Anterior cingulate cortex (tissue), 58 donors: Measurements from ENCODE around the gene DNLZ.
A peak's percentile ranks its signal among the peaks of the same experiment; 100 is the strongest.

Experiments used
- DNase-seq, 58 donors: peaks; one replicate each; lab custom pipeline; 2025; lab: John Stamatoyannopoulos, UW

DNLZ gene

DNA sequence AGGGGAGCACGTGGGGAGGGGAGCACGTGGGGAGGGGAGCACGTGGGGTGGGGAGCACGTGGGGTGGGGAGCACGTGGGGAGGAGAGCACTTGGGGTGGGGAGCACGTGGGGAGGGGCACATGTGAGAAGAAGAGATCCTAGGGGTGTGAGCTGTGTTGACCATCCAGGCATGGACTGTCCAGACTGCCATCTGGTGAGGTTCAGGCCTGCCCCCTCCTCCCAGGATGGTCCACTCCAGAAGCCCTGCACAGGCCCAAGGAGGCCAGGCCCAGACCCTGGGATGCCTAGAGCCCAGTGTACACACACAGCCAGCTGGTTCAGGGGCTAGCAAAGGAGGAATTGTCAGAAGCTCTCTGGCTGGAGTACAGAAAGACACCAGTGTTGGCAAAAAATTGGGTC lies 34.1 kb upstream of the DNLZ start:
- no peak for DNase-seq

DNA sequence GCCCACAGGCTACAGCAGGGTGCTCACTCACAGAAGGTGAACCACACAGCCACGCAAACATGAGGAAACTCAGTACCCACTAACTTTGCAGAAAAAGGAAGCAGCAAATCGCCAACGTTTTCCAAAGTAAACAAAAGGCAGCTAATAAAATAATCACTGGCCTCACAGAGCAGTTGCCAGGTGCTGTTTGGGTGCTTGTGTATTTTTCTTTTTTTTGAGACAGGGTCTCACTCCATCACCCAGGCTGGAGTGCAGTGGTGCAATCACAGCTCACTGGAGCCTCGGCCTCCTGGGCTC lies 32.6 kb upstream of the DNLZ start:
- no peak for DNase-seq

DNA sequence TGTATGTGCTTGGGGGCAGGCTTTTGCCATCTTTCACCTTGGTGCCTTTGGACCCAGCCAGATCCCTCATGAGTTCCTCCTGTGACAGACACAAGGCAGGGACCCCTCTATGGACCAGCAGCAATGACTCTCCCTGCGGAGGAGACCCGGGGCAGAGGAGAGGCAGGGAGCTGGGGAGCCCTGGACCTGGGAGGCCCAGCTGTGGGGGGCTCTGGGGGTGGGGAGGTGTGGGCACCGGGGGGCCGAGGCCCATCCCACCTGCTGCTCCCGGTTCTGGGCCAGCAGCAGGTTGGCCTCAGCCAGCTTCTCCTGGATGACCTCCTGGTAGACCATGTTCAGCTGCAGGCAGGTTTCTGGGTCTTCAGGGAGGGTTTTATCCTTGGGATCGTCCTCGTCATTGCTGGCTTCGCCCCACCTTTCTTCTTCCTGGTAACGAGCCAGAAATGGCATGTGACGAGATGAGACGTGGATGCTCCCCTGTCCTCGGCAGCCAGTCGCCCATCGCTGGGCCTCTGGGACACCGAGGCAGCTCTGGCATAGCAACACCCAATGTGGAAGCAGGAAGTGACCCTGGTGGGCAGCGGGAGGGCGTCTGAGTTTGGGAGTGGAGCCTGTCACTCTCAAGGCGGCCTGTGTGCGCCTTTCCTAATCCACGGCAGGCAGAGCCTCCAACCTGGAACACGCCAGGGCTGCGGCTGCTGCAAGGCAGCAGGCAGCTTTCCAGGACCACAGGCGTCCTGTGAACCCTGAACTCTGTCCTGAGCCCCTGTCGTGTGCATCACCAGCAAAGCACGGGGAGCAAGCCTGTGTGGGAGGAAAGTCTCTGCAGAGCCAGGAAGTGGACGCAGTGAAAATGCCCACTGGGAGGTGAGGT lies 32.0 kb upstream of the DNLZ start:
- DNase-seq: no peak

DNA sequence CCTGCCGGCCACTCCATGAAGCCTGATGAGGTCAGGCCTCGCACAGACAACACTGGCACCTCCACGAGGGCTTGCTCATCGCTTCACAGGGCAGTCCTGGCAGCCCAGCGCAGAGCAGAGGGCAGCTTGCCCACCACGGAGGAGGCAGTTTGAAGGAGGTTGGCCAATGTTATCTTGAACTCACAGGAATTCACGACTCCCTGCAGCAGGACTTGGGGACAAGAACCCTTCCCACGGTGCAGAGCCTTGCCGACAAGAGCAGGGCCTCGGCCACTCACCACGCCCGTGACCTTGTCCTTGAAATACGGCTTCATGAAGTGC lies 31.4 kb upstream of the DNLZ start:
- no peak for DNase-seq

DNA sequence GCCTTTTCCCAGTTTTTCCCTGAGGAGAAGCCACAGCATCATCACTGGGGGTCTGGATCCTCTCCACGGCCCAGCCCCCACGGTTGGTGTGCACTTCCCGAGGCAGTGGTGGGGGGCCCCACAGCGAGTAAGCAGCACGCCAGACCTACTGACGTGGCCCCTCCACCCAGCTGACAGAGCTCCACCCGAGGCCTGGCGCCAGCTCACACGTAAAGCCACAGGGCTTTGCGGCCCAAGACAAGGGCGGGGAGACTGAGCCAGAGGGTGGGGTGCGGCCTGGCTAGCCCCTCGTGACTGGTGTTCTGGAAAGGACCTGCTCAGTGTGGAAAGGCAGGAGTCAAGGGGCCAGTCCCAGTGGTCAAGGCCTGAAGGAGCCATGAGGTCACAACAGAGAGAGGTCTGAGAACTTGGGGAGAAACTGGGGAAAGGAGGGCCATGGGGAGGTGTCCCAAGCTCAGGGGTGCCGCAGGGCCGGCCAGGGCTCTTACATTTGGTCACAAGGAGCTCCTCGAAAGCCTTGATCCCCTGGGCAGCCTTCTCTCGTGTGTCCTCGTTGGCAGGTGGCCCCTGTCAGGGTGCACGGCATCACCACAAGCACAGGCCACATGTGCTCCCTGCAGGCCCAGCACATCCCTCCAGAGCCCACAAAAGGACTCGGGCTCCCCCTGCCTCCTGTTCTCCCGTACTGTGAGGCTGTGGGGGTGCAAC lies 30.9 kb upstream of the DNLZ start:
- DNase-seq: no peak

DNA sequence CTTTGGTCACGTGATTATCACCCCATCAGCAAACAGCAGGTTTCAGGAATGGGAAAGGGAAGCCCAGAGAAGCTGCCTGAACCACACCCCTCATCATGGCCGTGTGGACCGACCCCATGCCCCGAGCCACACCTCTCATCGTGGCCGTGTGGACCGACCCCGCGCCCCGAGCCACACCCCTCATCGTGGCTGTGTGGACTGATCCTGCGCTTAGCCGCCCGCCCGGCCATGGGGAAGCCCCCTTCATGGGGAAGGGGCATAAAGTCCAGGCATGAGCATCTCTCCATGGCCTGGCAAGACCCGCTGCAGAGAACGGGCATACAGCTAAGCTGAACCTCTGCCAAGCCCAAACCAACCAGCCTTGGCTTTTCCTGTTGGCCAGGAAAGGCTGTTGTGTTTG lies 30.0 kb upstream of the DNLZ start:
- no peak for DNase-seq

DNA sequence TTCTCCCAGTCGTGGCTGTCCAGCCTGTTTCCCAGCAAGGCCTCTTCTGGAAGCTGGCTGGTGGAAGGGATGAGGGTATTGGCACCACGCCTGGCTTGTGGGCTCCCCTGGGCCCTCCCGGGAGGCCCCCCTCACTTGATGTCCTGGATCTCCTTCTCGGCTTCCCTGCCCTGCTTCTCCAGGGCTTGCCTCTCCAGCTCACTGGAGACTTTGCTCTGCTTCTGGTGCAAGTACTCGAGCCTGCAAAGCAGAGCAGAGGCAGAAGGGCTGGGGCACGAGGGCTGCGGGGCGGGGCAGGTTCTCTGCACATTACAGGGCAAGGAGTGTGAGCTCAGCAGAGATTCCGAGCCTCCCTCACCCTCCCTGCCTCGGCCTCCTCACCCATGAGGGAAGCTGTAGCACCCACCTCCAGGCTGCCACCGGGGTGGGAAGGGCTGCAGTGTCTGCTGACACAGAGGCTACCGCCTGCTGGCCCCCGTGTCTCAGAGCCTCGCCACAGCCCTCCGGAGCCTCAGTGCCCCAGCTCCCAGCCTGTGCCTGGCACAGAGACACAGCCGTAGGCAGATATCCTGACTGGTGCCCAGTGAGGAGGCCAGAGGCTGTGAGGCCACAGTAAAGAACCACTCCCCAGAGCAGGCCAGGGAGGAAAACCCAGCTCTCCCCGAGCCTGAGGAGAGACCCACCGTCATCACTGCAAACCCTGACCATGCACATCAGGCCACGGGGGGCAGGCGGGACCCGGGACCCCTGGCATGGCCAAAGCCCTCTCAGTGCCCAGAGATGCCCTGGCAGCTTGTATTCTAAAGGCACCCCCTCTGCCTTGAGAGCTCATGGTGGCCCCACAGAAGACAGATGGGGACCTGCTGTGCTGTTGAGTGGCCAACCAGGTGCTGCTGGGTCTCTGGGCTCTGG lies 29.2 kb upstream of the DNLZ start:
- peak in 1 of 58 donors; percentile 22 for DNase-seq

DNA sequence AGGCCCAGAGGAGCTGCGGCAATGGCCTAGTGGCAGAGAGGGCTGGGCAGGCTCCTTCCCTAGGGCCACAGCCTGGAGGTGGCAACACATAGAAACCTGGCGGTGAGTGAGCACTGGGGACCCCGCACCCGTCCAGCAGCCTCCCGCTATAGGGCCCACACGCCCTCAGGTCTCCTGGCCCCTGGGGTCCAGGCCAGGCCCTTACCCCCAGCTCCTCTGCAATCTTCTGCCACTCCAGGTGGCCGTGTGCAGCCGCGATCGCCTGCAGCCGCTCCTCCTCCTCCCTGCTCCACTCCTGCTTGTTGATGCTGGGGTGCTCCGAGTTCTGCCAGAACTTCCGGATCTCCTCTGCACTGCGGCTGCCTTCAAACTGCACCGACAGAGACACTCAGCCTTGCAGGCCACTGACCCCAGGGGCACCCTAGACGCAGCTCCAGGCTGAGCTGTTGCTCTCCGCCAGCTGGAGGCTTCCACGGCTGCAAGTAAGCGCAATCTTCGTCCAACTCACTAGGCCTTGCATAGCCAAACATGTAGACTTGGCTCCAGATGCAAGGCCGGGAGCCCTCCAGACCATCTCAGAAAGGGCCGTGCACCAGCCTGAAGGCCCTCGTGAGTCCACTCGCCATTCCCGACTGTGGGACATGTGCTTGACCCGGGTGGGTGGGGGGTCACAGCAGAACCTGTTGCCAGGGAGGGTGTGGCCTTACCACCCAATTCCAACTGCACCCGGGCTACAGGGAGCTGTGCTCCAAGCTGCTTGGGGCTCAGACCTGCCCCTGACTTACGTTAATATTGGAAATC lies 28.4 kb upstream of the DNLZ start:
- DNase-seq: no peak

DNA sequence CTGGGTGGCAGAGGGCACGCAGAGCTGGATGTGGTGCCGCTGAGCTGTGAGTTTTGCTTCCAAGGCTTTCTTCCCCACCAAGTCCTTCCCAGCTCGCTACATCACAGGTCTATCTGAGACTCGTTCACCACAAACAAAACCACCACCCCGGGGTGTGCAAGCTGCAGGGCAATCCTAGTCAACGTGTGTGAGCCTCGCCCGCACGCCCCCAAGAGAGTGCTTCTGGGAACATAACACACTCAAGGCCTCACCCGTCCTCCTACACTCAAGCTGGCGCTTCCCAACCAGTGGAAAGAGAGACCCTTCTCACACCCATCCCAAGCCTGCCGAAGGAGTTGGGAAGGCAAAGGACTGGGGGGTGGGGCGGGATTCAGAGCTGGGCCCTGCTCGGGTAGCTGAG lies 25.9 kb upstream of the DNLZ start:
- peak in 1 of 58 donors; percentile 34 for DNase-seq

DNA sequence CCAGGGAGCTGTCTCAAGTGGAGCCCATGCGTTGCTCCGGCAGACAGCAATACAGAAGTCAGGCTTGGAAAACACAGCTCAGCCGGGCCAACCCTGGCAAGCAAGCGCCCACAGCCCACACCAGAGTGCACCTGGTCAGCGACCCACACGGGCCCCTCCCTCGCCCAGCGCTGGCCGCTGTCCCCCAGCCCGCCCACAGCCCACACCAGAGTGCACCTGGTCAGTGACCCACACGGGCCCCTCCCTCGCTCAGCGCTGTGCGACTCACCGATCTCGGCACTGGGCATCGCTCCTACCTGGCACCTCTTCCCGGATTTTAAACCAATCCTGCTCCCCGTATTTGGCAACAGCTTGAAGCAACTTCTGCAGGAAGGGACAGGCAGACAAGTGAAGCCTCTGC lies 23.7 kb upstream of the DNLZ start:
- no peak for DNase-seq

DNA sequence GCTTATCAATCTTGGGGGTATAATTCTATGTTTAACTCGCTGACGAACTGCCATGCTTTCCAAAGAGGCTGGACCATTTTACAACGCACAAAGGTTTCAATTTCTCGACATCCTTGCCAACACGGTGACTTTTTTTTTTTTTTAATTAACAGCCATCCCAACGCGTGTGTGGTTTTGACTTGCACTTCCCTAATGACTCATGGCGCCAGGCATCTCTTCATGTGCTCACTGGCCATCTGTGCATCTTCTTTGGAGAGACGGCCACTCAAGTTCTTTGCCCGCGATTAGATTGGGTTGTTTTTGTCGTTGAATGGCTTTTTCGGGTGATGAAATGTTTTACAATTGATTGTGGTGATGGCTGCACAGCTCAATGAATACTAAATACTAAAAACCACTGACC lies 22.5 kb upstream of the DNLZ start:
- DNase-seq: no peak

DNA sequence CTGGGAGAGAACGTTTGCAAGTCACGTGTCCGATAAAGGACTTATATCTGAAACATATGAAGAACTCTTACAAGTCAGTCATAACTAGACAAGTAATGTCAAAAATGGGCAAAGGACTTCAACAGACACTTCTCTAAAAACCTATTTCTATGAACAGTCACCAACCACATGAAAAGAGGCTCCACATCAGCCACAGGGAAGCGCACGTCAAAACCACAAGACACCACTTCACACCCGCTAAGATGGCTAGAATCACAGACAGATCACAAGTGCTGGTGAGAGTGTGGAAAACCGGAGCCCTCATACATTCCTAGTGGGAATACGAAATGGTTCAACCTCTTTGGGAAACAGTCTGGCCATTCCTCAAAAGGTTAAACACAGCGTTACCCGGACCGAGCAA lies 21.5 kb upstream of the DNLZ start:
- no peak for DNase-seq

DNA sequence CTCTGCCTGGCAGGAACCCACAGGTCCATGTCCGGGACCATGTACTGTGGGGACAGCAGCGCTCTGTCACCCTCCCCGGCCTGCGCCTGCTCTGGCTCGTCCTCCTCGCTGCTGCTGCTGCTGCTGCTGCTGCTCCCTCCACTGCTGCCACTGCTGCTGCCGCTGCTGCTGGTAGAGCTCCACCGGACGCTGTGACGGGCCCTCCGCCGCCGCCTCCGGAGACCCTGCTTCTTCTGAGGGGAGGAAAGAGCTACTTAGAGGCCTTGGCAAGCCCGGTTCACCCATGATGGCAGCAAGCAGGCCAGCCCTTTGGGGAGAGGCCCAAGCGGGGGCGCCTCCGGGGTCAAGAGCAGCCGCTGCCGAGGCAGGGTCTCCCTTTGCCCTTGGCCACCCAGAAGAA lies 19.9 kb upstream of the DNLZ start:
- no peak for DNase-seq

DNA sequence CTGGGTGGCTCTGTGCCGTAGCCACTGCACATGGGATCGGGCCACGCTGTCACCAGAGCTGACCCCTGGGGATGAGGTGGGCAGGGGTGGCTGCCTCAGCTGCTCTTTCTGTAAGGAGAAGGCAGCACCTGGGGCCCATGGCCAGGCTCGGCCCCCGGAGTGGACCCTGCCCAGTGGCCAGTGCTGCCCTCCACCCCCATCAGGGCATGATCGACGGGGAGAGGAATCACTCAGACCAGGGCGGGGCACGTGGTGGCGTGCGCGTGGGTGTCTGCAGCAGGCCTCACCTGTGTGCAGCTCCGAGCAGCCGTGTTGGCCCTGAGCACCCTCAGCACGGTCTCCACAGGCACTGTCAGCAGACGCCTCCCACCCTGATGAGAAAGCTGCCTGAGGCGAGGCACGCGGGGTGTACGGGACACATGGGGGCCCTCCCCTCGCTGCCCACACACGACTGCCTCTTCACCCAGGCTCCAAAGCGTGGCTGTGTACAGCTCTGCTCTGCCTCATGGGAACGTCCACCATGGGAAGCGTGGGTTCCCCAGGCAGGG lies 18.5 kb upstream of the DNLZ start:
- DNase-seq: peak in 1 of 58 donors; percentile 46

DNA sequence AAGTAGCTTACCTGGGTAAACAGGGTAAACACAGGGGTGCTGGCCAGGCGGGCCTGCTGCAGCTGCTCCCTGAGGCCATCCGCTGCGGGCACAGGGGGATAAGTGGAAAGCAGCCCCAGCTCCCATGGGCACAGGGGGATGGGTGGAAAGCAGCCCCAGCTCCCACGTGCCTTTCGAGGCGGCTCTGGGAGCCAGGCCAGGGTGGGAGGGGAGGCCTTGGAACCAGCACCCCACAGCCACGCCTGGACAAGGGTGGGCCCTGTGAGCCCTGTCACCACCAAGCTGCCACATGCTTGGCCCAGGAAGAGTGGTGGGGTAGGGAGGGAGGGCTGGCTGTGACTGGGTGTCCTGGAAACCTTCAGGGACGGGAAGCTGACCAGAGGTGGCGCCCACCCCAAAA lies 17.8 kb upstream of the DNLZ start:
- DNase-seq: peak in 12 of 58 donors; percentile 10 to 60 (median 34)

DNA sequence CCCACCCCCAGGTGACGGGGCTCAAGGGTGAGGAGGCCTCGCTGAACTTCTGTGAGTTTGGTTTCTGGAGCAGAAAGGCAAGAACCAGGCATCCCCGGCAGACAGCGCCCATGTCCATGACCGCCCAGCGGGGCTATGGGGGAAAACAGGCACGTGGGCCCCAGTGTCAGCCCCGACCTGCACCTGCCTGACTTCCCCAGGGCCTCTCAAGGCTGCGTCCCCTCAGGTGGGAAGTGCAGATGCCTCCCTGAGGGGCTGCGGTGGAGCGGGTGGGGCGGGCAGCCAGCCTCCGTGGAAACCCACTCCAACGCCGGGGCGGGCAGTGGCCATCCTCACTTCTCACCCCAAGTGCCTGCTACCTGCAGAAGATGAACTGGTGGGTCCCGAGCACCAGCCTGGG lies 16.8 kb upstream of the DNLZ start:
- no peak for DNase-seq

DNA sequence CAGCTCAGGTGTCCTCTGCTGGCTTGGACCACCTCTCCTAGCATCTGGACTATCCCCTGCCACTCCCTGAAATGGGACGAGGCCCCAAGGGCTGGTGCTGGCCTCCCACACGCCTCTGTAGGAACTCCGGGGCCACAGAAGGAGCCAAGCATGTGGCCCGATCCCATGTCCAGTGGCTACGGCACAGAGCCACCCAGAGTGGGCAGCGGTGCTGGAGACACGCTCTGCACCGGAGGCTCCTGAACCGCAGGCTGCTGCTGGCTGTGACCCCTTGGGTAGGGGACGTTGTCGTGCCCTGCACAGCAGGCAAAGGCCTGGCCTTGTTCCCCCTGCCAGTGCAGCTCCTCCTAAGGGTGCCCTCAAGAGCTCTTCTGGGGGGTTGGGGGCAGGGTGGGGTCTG lies 16.3 kb upstream of the DNLZ start:
- DNase-seq: no peak

DNA sequence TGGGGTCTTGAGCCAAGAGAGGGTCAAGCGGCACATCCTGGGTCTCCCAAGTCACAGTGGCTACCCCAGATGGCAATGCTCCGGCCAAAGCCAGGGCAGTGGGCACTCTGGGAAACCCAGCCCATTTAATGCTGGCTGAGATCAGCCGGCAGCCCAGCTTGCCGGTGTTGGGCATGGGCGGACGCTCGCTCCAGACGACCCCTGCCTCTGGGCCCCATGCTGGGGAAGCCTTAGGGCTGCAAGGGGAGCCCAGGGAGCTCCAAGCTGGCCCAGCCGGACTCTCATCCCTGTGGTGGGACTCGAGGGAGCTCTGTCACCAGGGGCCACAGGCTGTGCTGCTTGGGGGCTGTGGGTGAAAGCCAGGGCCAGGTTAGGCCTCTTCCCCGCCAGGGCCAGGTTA lies 15.9 kb upstream of the DNLZ start:
- no peak for DNase-seq

DNA sequence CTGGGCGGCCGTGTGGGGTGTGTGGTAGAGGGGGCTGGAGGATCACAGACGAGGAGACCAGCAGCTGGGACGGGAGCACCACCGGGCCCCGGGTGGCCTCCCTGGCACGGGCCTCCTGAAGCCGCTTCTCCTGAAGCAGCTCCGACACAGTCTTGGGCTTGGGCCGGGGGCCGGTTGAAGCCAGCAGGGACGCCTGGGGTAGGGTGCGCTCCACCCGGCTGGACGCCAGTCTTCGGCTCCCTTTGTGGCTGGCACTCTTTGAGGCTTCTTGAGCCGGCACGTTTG lies 15.4 kb upstream of the DNLZ start:
- no peak for DNase-seq

DNA sequence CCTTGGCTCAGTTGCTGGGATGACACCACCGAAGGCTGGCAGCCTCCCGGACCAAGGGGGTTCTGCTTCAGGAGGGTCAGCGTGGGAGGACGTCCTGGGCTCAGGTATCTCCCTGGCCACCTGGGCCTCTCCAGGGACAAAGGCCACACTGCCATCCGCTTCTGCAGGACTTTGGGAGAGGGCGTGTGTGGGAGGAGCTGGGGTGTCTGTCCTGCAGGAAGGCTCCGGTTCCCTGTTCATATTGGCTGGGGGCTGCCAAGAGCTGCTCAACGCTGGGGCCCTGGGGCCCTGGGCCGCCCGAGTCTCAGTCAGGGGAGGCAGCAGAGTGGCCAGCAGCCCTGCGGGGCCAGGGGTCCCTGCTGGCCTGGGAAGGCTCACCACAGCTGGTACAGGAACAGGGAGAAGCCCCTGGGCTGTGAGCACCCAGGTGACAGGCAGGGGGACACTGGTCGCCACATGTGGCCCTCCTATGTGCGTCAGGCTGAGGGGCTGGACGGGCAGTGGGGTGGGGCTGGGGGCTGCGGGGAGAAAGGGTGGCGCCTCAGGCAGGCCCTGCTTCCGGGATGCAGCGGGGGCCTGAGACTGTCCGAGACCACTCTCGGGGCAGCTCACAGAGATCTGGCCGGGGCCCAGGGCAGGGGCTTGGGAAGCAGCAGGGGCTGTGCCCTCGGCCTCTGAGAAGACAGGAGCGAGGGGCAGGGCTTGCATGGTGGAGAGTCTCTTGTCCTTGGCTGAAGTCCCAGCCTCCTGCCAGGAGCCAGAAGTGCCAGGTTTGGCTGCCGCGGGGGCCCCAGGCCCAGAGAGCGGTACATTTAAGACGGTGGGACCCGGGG lies 14.8 kb upstream of the DNLZ start:
- no peak for DNase-seq
